ENCODE measurements around the gene CDKAL1. TPM values are rescaled to one million over a fixed set of nuclear protein-coding genes. Genes with fewer than 3 reads are reported as not detected.

The CDKAL1 gene
- total RNA-seq, 1 experiment from 2014 or later = 16.1 TPM

GRCh38 chr6:20791944-20792343 is 257.7 kb downstream of the CDKAL1 start:
- H3K79me2 ChIP-seq (ENCODE audit: low read depth) = no peaks in the 10 kb centered on the region
- H3F3A ChIP-seq (ENCODE audit: insufficient read depth, low read depth) = no peaks in the 10 kb centered on the region
- TF ChIP-seq CTCF (conservative IDR thresholded peaks at IDR 0.05) = no peak
- TF ChIP-seq EZH2 (IDR thresholded peaks at IDR 0.05; ENCODE audit: low read depth) = no peak
- intact Hi-C loops (cut with micrococcal nuclease; ENCODE audit: unreplicated experiment) = no loop called here
- ChIA-PET POLR2A (ENCODE audit: unreplicated experiment) (no interaction called here), CTCF (no interaction called here)
- no peaks in the 10 kb centered on the region for H3K9me3 ChIP-seq (ENCODE audit: insufficient read depth, low read depth)
- H3K4me1 ChIP-seq (replicated peaks; ENCODE audit: insufficient read depth) = no peaks in the 10 kb centered on the region
- no peak overlapping the region for H3K4me2 ChIP-seq
- H4K20me1 ChIP-seq (ENCODE audit: insufficient read depth) = no peaks in the 10 kb centered on the region
- no TSS peak for BruUV-seq (replicated peaks)
- H3K9me2 ChIP-seq (ENCODE audit: insufficient read depth) = no peaks in the 10 kb centered on the region
- DNase-seq = no peak
- H3K27me3 ChIP-seq (ENCODE audit: insufficient read depth, low read depth) = no peaks in the 10 kb centered on the region
- H3K27ac ChIP-seq = no peak overlapping the region
- H3K36me3 ChIP-seq (ENCODE audit: low read depth) = no peaks in the 10 kb centered on the region
- H2AFZ ChIP-seq = no peak overlapping the region
- H3K4me3 ChIP-seq = no peak overlapping the region

- no TSS peak for BruUV-seq (replicated peaks)
- CTCF ChIA-PET = no interaction called here
- H3K4me3 ChIP-seq = no peak overlapping the region
Measured at GRCh38 chr6:20793174-20793573, 258.9 kb downstream of the CDKAL1 start.

GRCh38 chr6:20797597-20797996 is 263.3 kb downstream of the CDKAL1 start:
- H3K27ac ChIP-seq = no peak overlapping the region
- ChIA-PET POLR2A (ENCODE audit: unreplicated experiment) (no interaction called here), CTCF (no interaction called here)
- DNase-seq = no peak
- H3K9me3 ChIP-seq (ENCODE audit: insufficient read depth, low read depth) = no peaks in the 10 kb centered on the region
- H3K4me2 ChIP-seq = no peak overlapping the region
- no peaks in the 10 kb centered on the region for H3K27me3 ChIP-seq (ENCODE audit: insufficient read depth, low read depth)
- H3K9me2 ChIP-seq (ENCODE audit: insufficient read depth) = no peaks in the 10 kb centered on the region
- H3K4me1 ChIP-seq (replicated peaks; ENCODE audit: insufficient read depth) = no peaks in the 10 kb centered on the region
- BruUV-seq (replicated peaks) = no TSS peak
- no peaks in the 10 kb centered on the region for H3F3A ChIP-seq (ENCODE audit: insufficient read depth, low read depth)
- H3K79me2 ChIP-seq (ENCODE audit: low read depth) = no peaks in the 10 kb centered on the region
- TF ChIP-seq EZH2 (IDR thresholded peaks at IDR 0.05; ENCODE audit: low read depth) (no peak), CTCF (conservative IDR thresholded peaks at IDR 0.05) (no peak)
- no peak overlapping the region for H2AFZ ChIP-seq
- no peaks in the 10 kb centered on the region for H4K20me1 ChIP-seq (ENCODE audit: insufficient read depth)
- H3K36me3 ChIP-seq (ENCODE audit: low read depth) = no peaks in the 10 kb centered on the region
- H3K4me3 ChIP-seq = no peak overlapping the region
- intact Hi-C loops (cut with micrococcal nuclease; ENCODE audit: unreplicated experiment) = no loop called here

More at GRCh38 chr6:20793174-20793573, 258.9 kb downstream of the CDKAL1 start:
- H3K27me3 ChIP-seq (ENCODE audit: insufficient read depth, low read depth) = no peaks in the 10 kb centered on the region
- no peaks in the 10 kb centered on the region for H3K79me2 ChIP-seq (ENCODE audit: low read depth)
- no peak overlapping the region for H2AFZ ChIP-seq
- POLR2A ChIA-PET (ENCODE audit: unreplicated experiment) = no interaction called here
- intact Hi-C loops (cut with micrococcal nuclease; ENCODE audit: unreplicated experiment) = no loop called here
- no peaks in the 10 kb centered on the region for H3F3A ChIP-seq (ENCODE audit: insufficient read depth, low read depth)
- H3K36me3 ChIP-seq (ENCODE audit: low read depth) = no peaks in the 10 kb centered on the region
- no peaks in the 10 kb centered on the region for H3K4me1 ChIP-seq (replicated peaks; ENCODE audit: insufficient read depth)
- no peaks in the 10 kb centered on the region for H4K20me1 ChIP-seq (ENCODE audit: insufficient read depth)
- no peaks in the 10 kb centered on the region for H3K9me2 ChIP-seq (ENCODE audit: insufficient read depth)
- H3K27ac ChIP-seq = no peak overlapping the region
- TF ChIP-seq EZH2 (IDR thresholded peaks at IDR 0.05; ENCODE audit: low read depth) (no peak), CTCF (conservative IDR thresholded peaks at IDR 0.05) (no peak)
- DNase-seq = no peak
- H3K9me3 ChIP-seq (ENCODE audit: insufficient read depth, low read depth) = no peaks in the 10 kb centered on the region
- H3K4me2 ChIP-seq = no peak overlapping the region
